Hematopoietic multipotent progenitor cell treated with erythropoietin and hydrocortisone succinate and interleukin-3 and kit ligand, for 4 days (in vitro differentiated cells): ENCODE results near the gene DOCK4.
A peak's percentile ranks its signal among the peaks of the same experiment; 100 is the strongest.
"Not testable (repeated sequence)": the region's sequence is repeated elsewhere in the genome, so short reads cannot be mapped to it uniquely, and the experiment has no call there.

Experiments
- DNase-seq: peaks from one replicate; pipeline ENCODE4 v3.0.0-alpha.2; 2015

DOCK4 gene, protein sequence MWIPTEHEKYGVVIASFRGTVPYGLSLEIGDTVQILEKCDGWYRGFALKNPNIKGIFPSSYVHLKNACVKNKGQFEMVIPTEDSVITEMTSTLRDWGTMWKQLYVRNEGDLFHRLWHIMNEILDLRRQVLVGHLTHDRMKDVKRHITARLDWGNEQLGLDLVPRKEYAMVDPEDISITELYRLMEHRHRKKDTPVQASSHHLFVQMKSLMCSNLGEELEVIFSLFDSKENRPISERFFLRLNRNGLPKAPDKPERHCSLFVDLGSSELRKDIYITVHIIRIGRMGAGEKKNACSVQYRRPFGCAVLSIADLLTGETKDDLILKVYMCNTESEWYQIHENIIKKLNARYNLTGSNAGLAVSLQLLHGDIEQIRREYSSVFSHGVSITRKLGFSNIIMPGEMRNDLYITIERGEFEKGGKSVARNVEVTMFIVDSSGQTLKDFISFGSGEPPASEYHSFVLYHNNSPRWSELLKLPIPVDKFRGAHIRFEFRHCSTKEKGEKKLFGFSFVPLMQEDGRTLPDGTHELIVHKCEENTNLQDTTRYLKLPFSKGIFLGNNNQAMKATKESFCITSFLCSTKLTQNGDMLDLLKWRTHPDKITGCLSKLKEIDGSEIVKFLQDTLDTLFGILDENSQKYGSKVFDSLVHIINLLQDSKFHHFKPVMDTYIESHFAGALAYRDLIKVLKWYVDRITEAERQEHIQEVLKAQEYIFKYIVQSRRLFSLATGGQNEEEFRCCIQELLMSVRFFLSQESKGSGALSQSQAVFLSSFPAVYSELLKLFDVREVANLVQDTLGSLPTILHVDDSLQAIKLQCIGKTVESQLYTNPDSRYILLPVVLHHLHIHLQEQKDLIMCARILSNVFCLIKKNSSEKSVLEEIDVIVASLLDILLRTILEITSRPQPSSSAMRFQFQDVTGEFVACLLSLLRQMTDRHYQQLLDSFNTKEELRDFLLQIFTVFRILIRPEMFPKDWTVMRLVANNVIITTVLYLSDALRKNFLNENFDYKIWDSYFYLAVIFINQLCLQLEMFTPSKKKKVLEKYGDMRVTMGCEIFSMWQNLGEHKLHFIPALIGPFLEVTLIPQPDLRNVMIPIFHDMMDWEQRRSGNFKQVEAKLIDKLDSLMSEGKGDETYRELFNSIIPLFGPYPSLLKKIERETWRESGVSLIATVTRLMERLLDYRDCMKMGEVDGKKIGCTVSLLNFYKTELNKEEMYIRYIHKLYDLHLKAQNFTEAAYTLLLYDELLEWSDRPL (N-terminal part only)

GRCh38 chr7:112206238-112206990 is at the start of gene DOCK4, which contains the start of gene ZNF277:
TSS of gene DOCK4 (minus strand) at chr7:112206399. CDS start at chr7:112206138, 261 bp downstream.
TSS of gene ZNF277 (plus strand) at chr7:112206695. CDS start at chr7:112206717, 22 bp downstream.
- peak; percentile 99 for DNase-seq

DNA sequence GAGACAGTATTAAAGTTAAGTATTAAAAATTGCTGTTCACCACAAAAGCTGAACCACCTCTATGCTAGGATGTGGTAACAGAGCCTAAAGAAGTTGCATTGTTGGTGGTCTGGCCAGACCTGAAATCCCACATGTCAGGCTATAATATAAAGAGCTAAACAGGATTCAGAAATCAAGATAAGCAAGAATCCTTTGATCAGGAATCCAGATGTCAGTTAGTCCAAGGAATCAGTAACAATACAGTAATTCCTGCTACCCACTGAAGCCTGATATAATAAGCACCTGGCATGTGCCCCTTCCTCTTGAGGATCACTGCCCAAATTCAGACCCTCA is 49.2 kb upstream of the DOCK4 start:
- peak; percentile 8 for DNase-seq

GRCh38 chr7:112254709-112255387 is 48.6 kb upstream of the DOCK4 start:
- no peak for DNase-seq

- DNase-seq = no peak
These were observed 48.0 kb upstream of the DOCK4 start for GRCh38 chr7:112254156-112254555.

DNA sequence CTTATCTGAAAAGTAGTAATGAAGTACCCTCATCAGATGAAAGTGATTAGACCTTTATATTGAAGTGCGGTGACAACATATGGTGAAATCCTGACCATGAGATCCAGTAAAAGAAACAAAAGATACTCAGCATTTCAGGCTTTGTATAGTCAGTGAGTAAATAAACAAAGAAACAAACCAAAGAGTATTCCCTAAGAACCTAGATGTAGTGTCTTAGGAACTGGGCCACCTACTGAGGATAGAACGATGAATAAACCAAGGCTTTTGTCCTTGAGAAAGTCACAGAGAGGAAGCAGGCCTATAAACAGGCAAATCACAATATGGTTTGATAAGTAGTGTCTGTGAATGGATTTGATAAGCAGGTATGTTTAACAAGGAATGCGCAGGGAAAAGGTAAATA is 46.5 kb upstream of the DOCK4 start:
- DNase-seq = no peak

DNA sequence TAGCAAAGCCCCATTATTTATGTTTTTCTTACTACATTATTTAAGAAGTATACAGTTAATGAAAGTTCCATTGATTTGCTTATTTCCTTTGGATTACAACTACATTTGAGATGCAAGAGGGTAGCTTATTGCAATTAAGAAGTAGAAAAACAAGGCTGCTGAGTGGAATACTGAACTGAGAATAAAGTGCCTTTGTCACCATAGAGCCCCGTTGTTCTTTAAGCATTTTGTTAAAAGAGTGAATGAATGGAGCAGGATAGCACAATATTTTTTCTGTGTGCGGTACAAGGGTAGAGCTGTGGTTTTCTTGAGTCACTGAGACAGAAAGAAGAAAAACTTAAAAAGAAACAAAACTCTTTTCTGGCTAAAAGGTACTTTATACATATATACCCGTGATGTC is 45.9 kb upstream of the DOCK4 start:
- no peak for DNase-seq

- not testable (repeated sequence) for DNase-seq
These were observed 43.8 kb upstream of the DOCK4 start for GRCh38 chr7:112249967-112250366.

DNA sequence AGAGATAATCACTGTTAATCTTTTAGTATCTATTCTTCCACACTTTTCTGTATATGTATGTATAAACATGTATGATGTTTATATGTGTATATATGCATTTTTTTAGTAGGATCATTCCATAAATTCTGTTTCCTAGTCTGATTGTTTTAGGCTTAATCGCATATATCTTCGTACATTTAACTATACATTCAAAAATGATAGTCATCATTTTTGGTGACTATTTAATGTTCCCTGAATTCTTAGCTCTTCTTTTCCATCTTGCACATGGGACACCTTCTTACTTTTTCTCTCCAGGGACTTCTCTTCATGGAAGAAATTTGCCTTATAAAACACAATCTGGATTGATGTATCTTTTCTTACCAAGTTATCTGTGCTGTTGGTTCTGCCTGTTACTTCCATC is 42.4 kb upstream of the DOCK4 start:
- DNase-seq = no peak

DNA sequence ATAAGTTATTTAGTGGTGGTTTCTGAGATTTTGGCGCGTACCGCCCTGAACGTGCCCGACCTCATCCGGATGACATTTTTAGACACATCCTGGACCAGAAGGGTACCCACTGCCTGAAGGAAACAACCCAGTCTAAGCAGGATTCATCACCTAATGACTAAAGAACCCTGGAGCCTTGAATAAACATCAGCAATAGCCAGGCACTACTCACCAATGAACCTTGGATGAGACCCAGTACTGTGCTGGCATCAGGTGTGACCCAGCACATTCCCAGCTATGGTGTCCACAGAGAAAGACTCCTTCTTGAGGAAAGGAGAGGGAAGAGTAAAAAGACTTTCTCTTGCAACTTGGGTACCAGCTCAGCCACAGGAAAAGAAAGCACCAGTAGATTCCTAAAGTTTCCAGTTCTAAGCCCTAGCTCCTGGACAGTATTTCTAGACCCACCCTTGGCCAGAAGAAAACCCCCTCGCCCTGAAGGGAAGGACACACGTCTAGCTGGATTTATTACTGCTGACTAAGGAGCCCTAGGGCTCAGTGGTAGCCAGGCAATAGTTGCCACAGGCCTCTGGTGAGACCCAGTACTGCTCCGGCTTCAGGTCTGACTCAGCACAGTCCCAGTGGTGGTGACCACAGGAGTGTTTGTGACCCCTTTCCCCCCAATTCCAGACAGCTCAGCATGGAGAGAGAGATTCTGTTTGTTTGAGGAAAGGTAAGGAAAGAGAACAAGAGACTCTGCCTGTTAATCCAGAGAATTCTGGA is 32.8 kb upstream of the DOCK4 start:
- no peak for DNase-seq

DNA sequence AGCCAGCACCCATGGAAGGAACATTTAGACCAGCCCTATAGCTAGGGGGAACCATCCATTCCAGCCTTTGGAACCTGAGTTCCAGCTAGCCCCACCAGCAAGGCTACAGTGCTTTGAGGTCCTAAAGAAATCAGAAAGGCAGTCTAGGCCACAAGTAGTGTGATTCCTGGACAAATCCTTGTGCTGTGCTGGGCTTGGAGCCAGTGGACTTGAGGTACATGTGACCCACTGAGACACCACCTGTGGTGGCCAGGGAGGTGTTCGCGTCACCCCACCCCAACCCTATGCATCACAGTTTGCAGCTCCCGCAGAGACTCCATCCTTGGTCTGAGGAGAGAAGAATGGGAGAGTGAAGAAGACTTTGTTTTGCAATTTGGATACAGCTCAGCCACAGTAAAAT is 32.1 kb upstream of the DOCK4 start:
- no peak for DNase-seq

- no peak for DNase-seq
These were observed 30.4 kb upstream of the DOCK4 start for GRCh38 chr7:112236597-112236996.

DNA sequence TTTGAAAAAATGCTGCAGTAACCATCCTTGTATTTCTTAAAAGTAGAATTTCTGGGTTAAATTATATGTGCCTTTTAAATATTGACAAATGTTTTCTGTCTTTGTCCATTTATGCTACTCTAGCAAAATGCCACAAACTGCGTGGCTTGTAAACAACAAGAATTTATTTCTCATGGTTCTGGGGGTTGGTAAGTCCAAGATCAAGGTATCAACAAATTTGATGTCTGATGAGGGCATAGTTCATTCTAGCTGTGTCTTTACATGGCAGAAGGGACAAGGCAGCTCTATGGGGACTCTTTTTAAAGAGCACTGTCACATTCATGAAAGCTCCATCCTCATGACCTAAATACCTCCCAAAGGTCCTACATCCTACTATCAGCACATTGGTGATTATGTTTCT is 27.9 kb upstream of the DOCK4 start:
- no peak for DNase-seq

GRCh38 chr7:112233048-112233697 is 27.0 kb upstream of the DOCK4 start:
- no peak for DNase-seq

DNA sequence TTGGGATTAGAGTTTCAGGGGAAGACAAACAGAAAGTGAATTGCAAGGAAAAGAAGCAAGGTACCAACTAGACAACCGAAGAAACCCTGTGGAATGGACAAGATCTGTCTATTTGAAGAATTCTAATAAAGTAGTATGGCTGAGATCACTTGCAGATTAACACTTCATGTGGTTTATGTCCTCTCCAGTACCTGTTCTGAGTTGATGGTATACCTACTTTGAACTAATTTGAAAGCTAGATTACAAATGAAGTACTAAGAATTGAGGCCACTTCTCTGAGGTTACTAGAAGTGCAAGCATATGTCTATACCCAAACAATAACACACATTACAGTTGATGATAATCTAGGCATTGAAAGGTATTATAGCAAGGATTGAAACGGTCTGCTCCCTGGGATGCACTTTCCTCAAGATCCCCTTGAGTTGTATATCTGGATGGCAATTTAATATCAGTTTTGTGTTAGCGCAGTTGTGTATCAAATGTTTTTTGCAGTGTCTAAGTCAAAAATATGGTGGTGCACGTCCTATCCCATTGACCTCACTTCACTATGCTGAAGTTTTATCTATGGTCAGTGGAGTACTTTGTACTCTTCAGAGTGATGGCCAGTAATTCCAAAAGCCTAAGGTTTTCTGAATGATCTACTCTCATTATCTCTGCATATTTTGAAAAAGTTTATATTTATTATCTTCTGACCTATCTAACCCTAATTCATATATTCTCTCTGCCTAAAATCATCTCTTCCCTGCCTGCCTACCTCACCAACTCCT is 26.2 kb upstream of the DOCK4 start:
- DNase-seq = no peak

DNA sequence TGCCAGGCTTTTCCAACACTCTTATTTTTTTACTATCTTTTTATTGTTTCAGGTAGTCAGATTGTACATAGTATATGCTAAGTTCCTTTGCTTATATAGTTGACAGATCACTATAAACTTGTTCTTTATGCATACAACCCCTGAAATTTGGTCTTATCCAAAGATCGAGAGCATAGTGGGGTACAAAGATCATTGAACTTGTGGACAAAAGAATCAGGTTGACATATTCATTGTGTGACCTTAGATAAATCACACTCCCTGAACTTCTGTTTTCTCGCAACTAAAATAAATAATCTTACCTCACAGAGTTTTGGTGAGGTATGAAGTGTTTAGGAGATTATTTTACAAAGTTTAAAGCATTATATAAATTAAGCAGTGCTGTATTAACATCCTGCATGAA is 22.4 kb upstream of the DOCK4 start:
- DNase-seq = no peak

- no peak for DNase-seq
These were observed 20.6 kb upstream of the DOCK4 start for GRCh38 chr7:112226701-112227276.

GRCh38 chr7:112225006-112225405 is 18.8 kb upstream of the DOCK4 start:
- DNase-seq = no peak

GRCh38 chr7:112224186-112224585 is 18.0 kb upstream of the DOCK4 start:
- no peak for DNase-seq

DNA sequence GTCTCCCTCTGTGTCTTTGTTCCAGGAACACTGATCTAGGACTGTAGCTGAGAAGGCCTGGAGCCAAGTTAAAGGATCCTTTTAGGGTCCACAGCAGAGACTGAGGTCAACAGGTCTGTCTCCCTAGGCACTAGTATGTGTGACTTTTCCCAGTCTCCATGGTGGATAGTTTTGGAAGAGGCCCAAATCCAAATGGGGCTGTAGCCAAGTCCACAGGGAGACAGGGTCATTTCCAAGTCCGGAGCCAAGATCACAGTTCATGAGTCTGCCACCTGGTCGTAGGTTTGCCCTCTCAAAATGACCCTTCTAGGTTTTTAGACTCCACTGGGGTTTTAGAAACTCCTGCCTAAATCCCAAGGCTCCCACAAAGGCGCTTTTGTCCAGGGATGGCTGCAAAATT is 17.1 kb upstream of the DOCK4 start:
- DNase-seq = no peak
